HG02970 (cell line): Measurements from ENCODE around the gene SPDYE9.
"Not testable (repeated sequence)": the region's sequence is repeated elsewhere in the genome, so short reads cannot be mapped to it uniquely, and the experiment has no call there.

Source experiments
- ATAC-seq: cut with Tn5 transposase; IDR thresholded peaks from one replicate; pipeline ENCODE4 v1.9.1; 2021; ENCODE audit warnings: mild to moderate bottlenecking, moderate library complexity, moderate number of reproducible peaks; ENCODE audit not compliant: unreplicated experiment, low FRiP score

The SPDYE9 gene, protein sequence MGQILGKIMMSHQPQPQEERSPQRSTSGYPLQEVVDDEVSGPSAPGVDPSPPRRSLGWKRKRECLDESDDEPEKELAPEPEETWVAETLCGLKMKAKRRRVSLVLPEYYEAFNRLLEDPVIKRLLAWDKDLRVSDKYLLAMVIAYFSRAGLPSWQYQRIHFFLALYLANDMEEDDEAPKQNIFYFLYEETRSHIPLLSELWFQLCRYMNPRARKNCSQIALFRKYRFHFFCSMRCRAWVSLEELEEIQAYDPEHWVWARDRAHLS

DNA sequence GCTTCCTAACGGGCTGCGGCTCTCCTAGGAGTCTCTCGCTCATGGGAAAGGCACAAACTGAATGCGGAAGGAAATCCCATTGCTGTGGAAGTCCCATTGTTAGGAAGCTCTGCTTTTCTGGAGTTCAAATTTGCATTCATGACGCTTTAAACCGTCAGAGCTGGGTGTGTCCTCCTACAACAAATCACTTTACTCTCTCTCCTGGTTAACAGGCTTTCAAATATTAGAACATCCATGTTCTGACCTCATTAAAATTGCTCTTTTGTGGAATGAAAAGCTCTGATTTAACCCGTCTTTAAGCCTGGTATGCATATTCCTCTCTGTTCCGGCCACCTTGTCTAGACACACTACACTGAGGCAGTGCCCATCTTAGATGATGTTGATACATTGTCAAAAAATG, at the start of gene SPDYE9:
SPDYE9 (minus strand) TSS at position 101 of the 400 bp plus-strand sequence. CDS start 1,800 bp downstream, outside the sequence.
- ATAC-seq = not testable (repeated sequence)

DNA sequence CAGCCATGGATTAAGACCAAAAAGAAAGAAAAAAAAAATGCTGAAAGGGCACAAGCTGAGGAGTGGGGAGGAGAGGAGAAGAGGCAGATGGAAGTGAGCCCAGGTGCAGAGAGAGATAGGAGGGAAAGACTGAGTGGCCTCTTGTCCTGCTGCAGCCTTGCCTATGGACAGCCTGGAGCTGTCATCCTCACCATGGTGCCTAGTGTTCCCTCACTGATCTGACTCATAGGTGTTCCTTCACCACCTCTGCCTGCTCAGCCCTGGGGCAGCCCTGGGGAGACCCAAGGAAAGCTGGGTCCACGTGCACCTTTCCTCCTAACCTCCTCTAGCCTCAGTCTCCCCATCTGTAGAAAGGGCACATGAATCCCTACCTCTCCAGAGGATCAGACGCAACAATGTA, 49.0 kb upstream of the SPDYE9 start:
- ATAC-seq = not testable (repeated sequence)

DNA sequence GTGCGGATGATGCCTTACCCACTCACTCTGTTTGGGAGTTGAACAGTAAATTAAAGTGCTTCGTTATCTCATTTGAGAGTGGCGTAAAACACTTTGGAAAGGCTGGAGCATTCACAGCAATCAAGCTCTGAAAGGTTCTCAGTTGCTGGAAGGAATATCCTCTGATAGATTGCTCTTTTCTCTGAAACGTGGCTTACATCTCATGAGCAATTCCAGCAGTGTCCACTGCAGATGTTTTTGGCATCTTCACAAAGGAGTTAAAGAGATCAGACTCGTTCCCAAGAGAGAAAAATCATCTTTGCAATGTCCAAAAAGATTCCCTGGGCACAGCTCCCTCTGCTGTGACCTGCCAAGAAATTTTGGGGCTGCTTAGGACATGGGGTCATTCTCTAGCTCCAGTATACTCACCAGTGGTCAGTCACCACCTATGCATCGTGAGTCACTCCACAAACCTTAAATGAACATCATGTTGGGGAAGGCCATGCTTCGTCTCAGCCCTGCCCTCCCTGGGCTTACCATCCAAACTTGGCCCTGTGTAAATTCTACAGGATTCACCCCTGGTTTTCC, 46.9 kb upstream of the SPDYE9 start:
- not testable (repeated sequence) for ATAC-seq

DNA sequence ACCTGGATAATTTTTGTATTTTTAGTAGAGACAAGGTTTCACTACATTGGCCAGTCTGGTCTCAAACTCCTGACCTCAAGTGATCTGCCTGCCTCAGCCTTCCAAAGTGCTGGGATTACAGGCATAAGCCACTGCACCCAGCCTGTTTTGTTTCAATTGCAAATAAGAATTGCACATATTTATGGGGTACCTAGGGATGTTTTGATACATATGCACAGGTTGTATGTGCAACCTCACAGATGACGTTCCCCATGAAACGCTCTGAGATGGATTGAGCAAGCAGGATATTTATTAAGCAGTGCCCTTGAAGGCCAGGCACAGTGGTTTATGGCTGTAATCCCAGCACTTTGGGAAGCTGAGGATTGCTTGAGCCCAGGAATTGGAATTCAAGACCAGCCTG, 44.8 kb upstream of the SPDYE9 start:
- ATAC-seq = not testable (repeated sequence)

DNA sequence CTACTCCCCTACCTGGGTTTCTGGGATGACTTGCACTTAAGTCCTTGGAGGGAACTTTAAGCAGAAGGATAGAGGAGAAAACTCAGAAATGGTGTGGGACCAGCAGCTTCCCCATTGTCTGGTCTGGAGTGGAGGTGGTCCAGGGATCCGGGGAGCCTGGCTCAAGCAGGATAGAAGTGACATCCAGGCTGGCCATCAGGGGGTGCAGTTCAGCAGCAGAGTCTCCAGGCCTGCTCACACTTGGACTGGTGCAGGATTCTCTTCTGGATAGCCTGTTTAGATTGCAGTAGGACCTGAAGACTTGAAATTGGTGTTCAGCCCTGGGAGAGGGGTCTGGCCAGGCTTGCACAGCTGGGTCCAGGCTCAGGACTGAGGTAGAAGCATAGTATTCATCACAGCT, 38.3 kb upstream of the SPDYE9 start:
- not testable (repeated sequence) for ATAC-seq

DNA sequence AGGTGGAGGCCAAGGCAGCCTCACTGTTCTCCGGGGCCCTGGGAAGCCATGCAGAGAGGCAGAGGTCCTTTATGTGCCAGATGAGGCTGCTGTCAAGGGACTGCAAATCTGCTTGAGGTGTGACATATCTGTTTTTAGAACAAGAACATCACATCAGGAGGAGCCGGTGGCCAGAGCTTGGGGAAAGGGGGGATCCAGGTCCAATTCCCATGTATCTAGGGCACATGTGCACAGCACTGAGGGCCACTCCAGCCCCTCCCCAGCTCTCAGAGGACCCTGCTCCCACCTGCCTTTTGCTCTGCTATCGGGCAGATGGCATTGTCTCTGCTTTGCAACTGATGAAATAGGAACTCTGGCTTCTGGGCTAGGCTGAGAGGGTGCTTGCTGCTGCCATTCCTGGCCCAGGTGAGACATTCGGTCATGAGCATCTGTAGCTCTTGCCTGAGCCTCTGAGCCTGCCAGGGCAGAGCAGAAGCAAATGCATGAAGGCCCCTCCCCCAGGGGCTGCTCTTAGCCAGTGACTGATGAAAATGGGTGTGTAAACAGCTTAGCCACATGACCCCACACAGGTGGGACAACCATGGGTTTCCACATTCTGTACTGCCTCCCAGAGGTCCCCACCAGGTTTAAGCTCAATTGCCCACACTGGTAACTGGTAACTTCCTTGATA, 37.1 kb upstream of the SPDYE9 start:
- ATAC-seq = not testable (repeated sequence)

DNA sequence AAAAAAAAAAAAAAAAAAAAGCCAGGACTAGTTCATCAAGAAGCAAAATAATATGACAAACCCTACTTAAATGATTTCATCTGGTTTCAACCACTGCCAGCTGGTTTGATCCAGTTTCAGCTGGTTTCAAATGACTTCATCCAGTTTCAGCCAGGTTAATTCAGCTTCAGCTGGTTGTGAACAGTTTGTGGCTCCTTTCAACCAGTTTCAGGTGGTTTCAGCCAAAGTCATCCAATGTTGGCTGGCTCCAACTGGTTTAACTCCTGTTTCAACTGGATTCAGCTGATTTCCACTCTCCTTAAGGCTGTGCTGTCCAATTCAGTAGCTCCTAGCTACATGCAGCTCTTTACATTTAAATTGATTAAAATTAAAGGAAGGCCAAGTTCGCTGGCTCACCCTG, 32.3 kb upstream of the SPDYE9 start:
- not testable (repeated sequence) for ATAC-seq

DNA sequence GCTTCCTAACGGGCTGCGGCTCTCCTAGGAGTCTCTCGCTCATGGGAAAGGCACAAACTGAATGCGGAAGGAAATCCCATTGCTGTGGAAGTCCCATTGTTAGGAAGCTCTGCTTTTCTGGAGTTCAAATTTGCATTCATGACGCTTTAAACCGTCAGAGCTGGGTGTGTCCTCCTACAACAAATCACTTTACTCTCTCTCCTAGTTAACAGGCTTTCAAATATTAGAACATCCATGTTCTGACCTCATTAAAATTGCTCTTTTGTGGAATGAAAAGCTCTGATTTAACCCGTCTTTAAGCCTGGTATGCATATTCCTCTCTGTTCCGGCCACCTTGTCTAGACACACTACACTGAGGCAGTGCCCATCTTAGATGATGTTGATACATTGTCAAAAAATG, 28.0 kb downstream of the SPDYE9 start, which contains the start of gene SPDYE11:
SPDYE11 (minus strand) TSS at position 101 of the 400 bp plus-strand sequence. CDS start 1,800 bp downstream, outside the sequence.
- ATAC-seq = not testable (repeated sequence)

DNA sequence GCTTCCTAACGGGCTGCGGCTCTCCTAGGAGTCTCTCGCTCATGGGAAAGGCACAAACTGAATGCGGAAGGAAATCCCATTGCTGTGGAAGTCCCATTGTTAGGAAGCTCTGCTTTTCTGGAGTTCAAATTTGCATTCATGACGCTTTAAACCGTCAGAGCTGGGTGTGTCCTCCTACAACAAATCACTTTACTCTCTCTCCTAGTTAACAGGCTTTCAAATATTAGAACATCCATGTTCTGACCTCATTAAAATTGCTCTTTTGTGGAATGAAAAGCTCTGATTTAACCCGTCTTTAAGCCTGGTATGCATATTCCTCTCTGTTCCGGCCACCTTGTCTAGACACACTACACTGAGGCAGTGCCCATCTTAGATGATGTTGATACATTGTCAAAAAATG, 56.2 kb downstream of the SPDYE9 start, which contains the start of gene SPDYE8:
SPDYE8 (minus strand) TSS at position 101 of the 400 bp plus-strand sequence. CDS start 1,800 bp downstream, outside the sequence.
- ATAC-seq = not testable (repeated sequence)
